ENCODE measurements around the gene ZNF358. TPM values are rescaled to one million over a fixed set of nuclear protein-coding genes. Genes with fewer than 3 reads are reported as not detected.

ZNF358 gene
- total and polyA plus RNA-seq, 2 of the 13 experiments (the other 11 are each of a cell fraction or from before 2014, with no cell fraction given) = 9.1 to 37.0 TPM

DNA sequence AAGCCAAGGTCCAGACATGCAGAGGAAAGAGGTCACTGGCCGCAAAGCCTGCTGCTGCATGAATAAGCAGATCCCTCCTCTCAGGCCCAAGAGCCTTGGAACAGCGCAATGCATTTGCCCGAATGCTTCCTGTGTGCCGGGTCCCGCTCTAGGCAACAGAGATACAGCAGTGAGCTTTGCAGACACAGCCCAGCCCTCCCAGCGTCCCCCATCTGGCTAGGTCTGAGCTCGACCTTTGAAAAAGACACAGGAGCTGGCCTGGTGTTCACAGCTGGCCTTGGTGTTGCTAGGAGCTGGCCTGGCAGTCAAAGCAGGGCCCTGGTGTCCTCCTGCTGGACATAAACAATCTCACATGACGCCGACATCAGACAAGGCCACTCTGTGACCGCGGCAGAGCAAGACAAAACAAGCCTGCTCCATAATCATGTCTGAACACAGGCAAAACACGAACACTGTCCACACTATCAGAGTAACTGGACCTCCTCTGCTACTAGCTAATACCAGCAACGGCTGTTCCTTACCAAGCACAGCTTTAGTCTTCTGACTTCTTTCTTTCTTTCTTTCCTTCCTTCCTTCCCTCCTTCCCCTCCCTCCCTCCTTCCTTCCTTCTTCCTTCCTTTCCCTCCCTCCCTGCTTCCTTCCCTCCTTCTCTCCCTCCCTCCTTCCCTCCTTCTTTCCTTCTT lies 21.3 kb upstream of the ZNF358 start (continued):
- TF ChIP-seq, protein P1, sequence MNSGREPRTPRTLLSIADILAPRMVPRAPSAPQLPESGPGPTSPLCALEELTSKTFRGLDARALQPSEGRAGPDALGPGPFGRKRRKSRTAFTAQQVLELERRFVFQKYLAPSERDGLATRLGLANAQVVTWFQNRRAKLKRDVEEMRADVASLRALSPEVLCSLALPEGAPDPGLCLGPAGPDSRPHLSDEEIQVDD (CRISPR knock-in tag; IDR thresholded peaks at IDR 0.05; ENCODE audit: borderline replicate concordance) = no peak
- TF ChIP-seq, protein P2, sequence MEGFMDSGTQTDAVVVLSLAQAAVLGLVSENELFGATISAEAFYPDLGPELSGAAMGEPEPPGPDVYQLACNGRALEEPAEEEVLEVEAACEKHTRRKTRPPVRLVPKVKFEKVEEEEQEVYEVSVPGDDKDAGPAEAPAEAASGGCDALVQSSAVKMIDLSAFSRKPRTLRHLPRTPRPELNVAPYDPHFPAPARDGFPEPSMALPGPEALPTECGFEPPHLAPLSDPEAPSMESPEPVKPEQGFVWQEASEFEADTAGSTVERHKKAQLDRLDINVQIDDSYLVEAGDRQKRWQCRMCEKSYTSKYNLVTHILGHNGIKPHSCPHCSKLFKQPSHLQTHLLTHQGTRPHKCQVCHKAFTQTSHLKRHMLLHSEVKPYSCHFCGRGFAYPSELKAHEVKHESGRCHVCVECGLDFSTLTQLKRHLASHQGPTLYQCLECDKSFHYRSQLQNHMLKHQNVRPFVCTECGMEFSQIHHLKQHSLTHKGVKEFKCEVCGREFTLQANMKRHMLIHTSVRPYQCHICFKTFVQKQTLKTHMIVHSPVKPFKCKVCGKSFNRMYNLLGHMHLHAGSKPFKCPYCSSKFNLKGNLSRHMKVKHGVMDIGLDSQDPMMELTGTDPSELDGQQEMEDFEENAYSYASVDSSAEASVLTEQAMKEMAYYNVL (CRISPR knock-in tag; IDR thresholded peaks at IDR 0.05; ENCODE audit: borderline replicate concordance) = peak; percentile 79; the same call in 1 of the 2 replicates
- TF ChIP-seq GTF2F1 (IDR thresholded peaks at IDR 0.05; ENCODE audit: low read length) (no peak), SOX6 (IDR thresholded peaks at IDR 0.05) (no peak), SOX6 (CRISPR knock-in tag; IDR thresholded peaks at IDR 0.05) (peak; percentile 63; the same call in 1 of the 2 replicates), MIER2 (CRISPR knock-in tag; IDR thresholded peaks at IDR 0.05) (peak; percentile 57; the same call in 1 of the 2 replicates), SOX5 (CRISPR knock-in tag; IDR thresholded peaks at IDR 0.05; ENCODE audit: borderline replicate concordance) (peak; percentile 49; the same call in 1 of the 2 replicates), CENPX (CRISPR knock-in tag; IDR thresholded peaks at IDR 0.05) (no peak), BRD4 (CRISPR knock-in tag; IDR thresholded peaks at IDR 0.05) (0 out of 2 replicates have a peak, but pooled peaks have one; percentile 19), ETV5 (CRISPR knock-in tag; IDR thresholded peaks at IDR 0.05; ENCODE audit: borderline replicate concordance) (peak; percentile 50; the same call in 1 of the 2 replicates), ZMYM3 (CRISPR knock-in tag; IDR thresholded peaks at IDR 0.05) (peak; percentile 61; the same call in 1 of the 2 replicates), ZNF550 (CRISPR knock-in tag; IDR thresholded peaks at IDR 0.05; ENCODE audit: borderline replicate concordance) (no peak), ZNF430 (CRISPR knock-in tag; IDR thresholded peaks at IDR 0.05) (peak; percentile 61; the same call in 1 of the 2 replicates), ZNF891 (CRISPR knock-in tag; IDR thresholded peaks at IDR 0.05) (0 out of 2 replicates have a peak, but pooled peaks have one; percentile 42), ZNF614 (CRISPR knock-in tag; IDR thresholded peaks at IDR 0.05; ENCODE audit: borderline replicate concordance) (0 out of 2 replicates have a peak, but pooled peaks have one; percentile 53), GZF1 (CRISPR knock-in tag; IDR thresholded peaks at IDR 0.05) (no peak), ZNF382 (CRISPR knock-in tag; IDR thresholded peaks at IDR 0.05; ENCODE audit: borderline replicate concordance) (no peak), SPEN (CRISPR knock-in tag; IDR thresholded peaks at IDR 0.05; ENCODE audit: low read depth) (peak; percentile 46), ZFY (CRISPR knock-in tag; IDR thresholded peaks at IDR 0.05) (peak; percentile 83), GABPB1 (CRISPR knock-in tag; IDR thresholded peaks at IDR 0.05) (peak; percentile 32; the same call in 1 of the 2 replicates)
- TF ChIP-seq, protein P3, sequence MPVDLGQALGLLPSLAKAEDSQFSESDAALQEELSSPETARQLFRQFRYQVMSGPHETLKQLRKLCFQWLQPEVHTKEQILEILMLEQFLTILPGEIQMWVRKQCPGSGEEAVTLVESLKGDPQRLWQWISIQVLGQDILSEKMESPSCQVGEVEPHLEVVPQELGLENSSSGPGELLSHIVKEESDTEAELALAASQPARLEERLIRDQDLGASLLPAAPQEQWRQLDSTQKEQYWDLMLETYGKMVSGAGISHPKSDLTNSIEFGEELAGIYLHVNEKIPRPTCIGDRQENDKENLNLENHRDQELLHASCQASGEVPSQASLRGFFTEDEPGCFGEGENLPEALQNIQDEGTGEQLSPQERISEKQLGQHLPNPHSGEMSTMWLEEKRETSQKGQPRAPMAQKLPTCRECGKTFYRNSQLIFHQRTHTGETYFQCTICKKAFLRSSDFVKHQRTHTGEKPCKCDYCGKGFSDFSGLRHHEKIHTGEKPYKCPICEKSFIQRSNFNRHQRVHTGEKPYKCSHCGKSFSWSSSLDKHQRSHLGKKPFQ (CRISPR knock-in tag; IDR thresholded peaks at IDR 0.05; ENCODE audit: insufficient replicate concordance) = peak; percentile 37
- TF ChIP-seq, protein P4, sequence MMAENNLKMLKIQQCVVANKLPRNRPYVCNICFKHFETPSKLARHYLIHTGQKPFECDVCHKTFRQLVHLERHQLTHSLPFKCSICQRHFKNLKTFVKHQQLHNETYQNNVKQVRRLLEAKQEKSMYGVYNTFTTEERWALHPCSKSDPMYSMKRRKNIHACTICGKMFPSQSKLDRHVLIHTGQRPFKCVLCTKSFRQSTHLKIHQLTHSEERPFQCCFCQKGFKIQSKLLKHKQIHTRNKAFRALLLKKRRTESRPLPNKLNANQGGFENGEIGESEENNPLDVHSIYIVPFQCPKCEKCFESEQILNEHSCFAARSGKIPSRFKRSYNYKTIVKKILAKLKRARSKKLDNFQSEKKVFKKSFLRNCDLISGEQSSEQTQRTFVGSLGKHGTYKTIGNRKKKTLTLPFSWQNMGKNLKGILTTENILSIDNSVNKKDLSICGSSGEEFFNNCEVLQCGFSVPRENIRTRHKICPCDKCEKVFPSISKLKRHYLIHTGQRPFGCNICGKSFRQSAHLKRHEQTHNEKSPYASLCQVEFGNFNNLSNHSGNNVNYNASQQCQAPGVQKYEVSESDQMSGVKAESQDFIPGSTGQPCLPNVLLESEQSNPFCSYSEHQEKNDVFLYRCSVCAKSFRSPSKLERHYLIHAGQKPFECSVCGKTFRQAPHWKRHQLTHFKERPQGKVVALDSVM (CRISPR knock-in tag; IDR thresholded peaks at IDR 0.05) = peak; percentile 24
- TF ChIP-seq, protein P5, sequence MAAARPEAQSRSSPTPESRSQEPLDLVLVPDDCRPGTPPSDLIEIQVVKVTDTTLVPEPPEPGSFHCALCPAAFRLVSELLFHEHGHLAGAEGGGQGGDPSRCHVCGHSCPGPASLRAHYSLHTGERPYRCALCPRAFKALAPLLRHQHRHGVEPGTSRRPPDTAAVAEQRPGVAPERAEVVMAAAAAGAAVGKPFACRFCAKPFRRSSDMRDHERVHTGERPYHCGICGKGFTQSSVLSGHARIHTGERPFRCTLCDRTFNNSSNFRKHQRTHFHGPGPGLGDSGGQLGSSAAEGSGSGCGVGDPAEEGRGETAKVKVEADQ (CRISPR knock-in tag; IDR thresholded peaks at IDR 0.05; ENCODE audit: borderline replicate concordance) = no peak

Data from HepG2 (cell line).